ENCODE data around the gene DHPS.

DNA sequence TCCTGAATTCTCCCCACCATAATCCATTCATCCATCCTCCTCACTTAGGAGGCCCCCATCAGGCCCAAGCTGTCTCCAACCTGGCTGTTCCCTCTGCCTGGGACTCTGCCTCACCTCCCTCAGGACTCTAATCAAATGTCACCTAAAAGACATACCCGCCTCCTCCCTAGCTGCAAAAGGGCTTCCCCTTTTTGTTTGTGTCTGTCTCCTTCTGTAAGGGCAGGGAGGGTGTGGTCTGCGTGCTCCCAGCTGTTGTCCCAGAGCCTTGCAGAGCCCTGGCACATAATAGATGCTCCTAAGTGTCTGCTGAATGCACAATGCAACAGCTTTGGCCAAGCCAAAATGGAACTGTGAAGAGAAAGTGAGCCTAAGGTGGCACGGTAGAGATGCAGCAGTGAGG is 48.4 kb upstream of the DHPS start:
- TF ChIP-seq, protein P1, sequence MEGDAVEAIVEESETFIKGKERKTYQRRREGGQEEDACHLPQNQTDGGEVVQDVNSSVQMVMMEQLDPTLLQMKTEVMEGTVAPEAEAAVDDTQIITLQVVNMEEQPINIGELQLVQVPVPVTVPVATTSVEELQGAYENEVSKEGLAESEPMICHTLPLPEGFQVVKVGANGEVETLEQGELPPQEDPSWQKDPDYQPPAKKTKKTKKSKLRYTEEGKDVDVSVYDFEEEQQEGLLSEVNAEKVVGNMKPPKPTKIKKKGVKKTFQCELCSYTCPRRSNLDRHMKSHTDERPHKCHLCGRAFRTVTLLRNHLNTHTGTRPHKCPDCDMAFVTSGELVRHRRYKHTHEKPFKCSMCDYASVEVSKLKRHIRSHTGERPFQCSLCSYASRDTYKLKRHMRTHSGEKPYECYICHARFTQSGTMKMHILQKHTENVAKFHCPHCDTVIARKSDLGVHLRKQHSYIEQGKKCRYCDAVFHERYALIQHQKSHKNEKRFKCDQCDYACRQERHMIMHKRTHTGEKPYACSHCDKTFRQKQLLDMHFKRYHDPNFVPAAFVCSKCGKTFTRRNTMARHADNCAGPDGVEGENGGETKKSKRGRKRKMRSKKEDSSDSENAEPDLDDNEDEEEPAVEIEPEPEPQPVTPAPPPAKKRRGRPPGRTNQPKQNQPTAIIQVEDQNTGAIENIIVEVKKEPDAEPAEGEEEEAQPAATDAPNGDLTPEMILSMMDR (IDR thresholded peaks at IDR 0.05) = no peak
- no peak for TF ChIP-seq POLR2A (IDR thresholded peaks at IDR 0.05)
